HCT116 (cell line): ENCODE data around the gene CALML6. TPM values are rescaled to one million over a fixed set of nuclear protein-coding genes. Genes with fewer than 3 reads are reported as not detected.

Experiments used
- ATAC-seq: fragments of 200-7000 bp; cut with Tn5 transposase; 2 replicates; pipeline ENCODE4 v1.9.1; 2020; ENCODE audit warnings: mild to moderate bottlenecking, moderate library complexity
- BruUV-seq: library from RNA; stranded (reverse); fragments of 400-500 nt; replicated peaks from 2 replicates; lab custom pipeline; 2021; lab: Mats Ljungman, UMichigan
- CTCF ChIA-PET: fragments of 300-600 bp; sonication (Branson Sonifier 250); formaldehyde crosslinking; loops from one replicate; lab custom pipeline; 2021; ENCODE audit warnings: antibody characterized with exemption; lab: Charles Lee
- POLR2A ChIA-PET: fragments of 300-600, 350-600 bp; sonication (Branson Sonifier 250); formaldehyde crosslinking; loops from one replicate; lab custom pipeline; 2021; ENCODE audit warnings: antibody characterized with exemption; lab: Charles Lee
- RAD21 ChIA-PET, 2 experiments: fragments of 300-600 bp; sonication (Branson Sonifier 250); formaldehyde crosslinking; loops; one replicate each; lab custom pipeline; 2023; ENCODE audit warnings: low total read pairs in 2 of 2; ENCODE audit not compliant: uncharacterized antibody in 2 of 2, unreplicated experiment in 2 of 2, low non-redundant PET in 1 of 2; lab: Charles Lee
- DNase-seq: peaks from one replicate; pipeline ENCODE4 v3.0.0-alpha.2; 2010; ENCODE audit warnings: low read depth, low spot score
- H2AFZ ChIP-seq: fragments of 200-600 bp; shearing (Covaris generic), sonication (generic); 2 replicates; pipeline ENCODE4 v1.6.1; 2017; ENCODE audit warnings: low read depth, mixed run types, mixed read lengths, antibody characterized with exemption, low read length; ENCODE audit not compliant: poor library complexity, severe bottlenecking
- H3K27ac ChIP-seq: 2 replicates; pipeline ENCODE4 v1.5.1; 2012; ENCODE audit warnings: low read depth, low read length
- H3K27me3 ChIP-seq: fragments of 200-600 bp; sonication (generic); 2 replicates; pipeline ENCODE4 v1.6.1; 2016; ENCODE audit warnings: mixed run types, low read length, mixed read lengths; ENCODE audit not compliant: insufficient read depth
- H3K36me3 ChIP-seq, 2 experiments: fragments of 200-500 bp in 1 of 2; fragments of 200-600 bp in 1 of 2; sonication (Bioruptor generic) in 1 of 2; sonication (generic) in 1 of 2; 2 replicates each; pipeline versions ENCODE4 v1.5.1 to v1.6.1; 2014 to 2016; ENCODE audit warnings: low read length in 2 of 2, inconsistent platforms in 1 of 2, mixed read lengths in 1 of 2, mixed run types in 1 of 2; ENCODE audit not compliant: insufficient read depth in 2 of 2, control insufficient read depth in 1 of 2
- H3K4me1 ChIP-seq, 2 experiments: fragments of 200-600 bp in 1 of 2; sonication (generic) in 1 of 2; 2 replicates each; pipeline versions ENCODE4 v1.5.1 to v1.6.1; 2012 to 2017; ENCODE audit warnings: low read length in 2 of 2, inconsistent platforms in 1 of 2, mild to moderate bottlenecking in 1 of 2, mixed read lengths in 1 of 2, mixed run types in 1 of 2, moderate library complexity in 1 of 2; ENCODE audit not compliant: insufficient read depth in 2 of 2, control insufficient read depth in 1 of 2
- H3K4me2 ChIP-seq: fragments of 200-600 bp; sonication (generic); 2 replicates; pipeline ENCODE4 v1.6.1; 2017; ENCODE audit warnings: mixed run types, low read length, mixed read lengths
- H3K4me3 ChIP-seq, 2 experiments: fragments of 200-600 bp in 1 of 2; sonication (generic) in 1 of 2; replicated peaks in 1 of 2; 2 replicates each; pipeline ENCODE4 v1.5.1; 2011 to 2016; ENCODE audit warnings: low read length in 2 of 2, control low read depth in 1 of 2, low read depth in 1 of 2, mild to moderate bottlenecking in 1 of 2, mixed read lengths in 1 of 2, mixed run types in 1 of 2
- H3K79me2 ChIP-seq: fragments of 200-600 bp; sonication (generic); 2 replicates; pipeline ENCODE4 v1.6.1; 2017; ENCODE audit warnings: mild to moderate bottlenecking, mixed run types, low read length, moderate library complexity, mixed read lengths; ENCODE audit not compliant: insufficient read depth
- H3K9ac ChIP-seq: fragments of 200-600 bp; sonication (generic); 2 replicates; pipeline ENCODE4 v1.6.1; 2016; ENCODE audit warnings: low read length, mixed read lengths
- H3K9me2 ChIP-seq: fragments of 200-600 bp; sonication (generic), shearing (Covaris generic); 2 replicates; pipeline ENCODE4 v1.6.1; 2017; ENCODE audit warnings: mixed run types, mild to moderate bottlenecking, moderate library complexity; ENCODE audit not compliant: insufficient read depth
- H3K9me3 ChIP-seq, 2 experiments: fragments of 200-500 bp in 1 of 2; fragments of 200-600 bp in 1 of 2; sonication (Bioruptor generic) in 1 of 2; sonication (generic) in 1 of 2; 2 replicates each; pipeline ENCODE4 v1.6.1; 2014 to 2017; ENCODE audit warnings: low read length in 2 of 2, mixed read lengths in 2 of 2, inconsistent platforms in 1 of 2, low read depth in 1 of 2, mild to moderate bottlenecking in 1 of 2, mixed run types in 1 of 2, moderate library complexity in 1 of 2; ENCODE audit not compliant: control insufficient read depth in 1 of 2, insufficient read depth in 1 of 2
- H4K20me1 ChIP-seq: fragments of 200-600 bp; sonication (generic), shearing (Covaris generic); 2 replicates; pipeline ENCODE4 v1.6.1; 2017; ENCODE audit warnings: mixed run types, mild to moderate bottlenecking, moderate library complexity; ENCODE audit not compliant: insufficient read depth
- CTCF ChIP-seq, 3 experiments: fragments of 200-600 bp in 1 of 3; sonication (generic) in 1 of 3; IDR thresholded peaks in 2 of 3; conservative IDR thresholded peaks in 1 of 3; 2 replicates each; pipeline ENCODE4 v1.5.1; 2012 to 2017; ENCODE audit warnings: low read depth in 2 of 3, low read length in 2 of 3, antibody characterized with exemption in 1 of 3, borderline replicate concordance in 1 of 3, control low read depth in 1 of 3, mild to moderate bottlenecking in 1 of 3, mixed read lengths in 1 of 3, mixed run types in 1 of 3, moderate library complexity in 1 of 3; ENCODE audit not compliant: insufficient read depth in 1 of 3
- EGR1 ChIP-seq: IDR thresholded peaks from 2 replicates; pipeline ENCODE4 v1.6.1; 2012; ENCODE audit warnings: low read depth
- JUND ChIP-seq: IDR thresholded peaks from 2 replicates; pipeline ENCODE4 v1.6.1; 2012
- POLR2AphosphoS5 ChIP-seq: IDR thresholded peaks from 2 replicates; pipeline ENCODE4 v1.6.1; 2011; ENCODE audit warnings: mild to moderate bottlenecking, low read depth, low read length, moderate library complexity
- RAD21 ChIP-seq: IDR thresholded peaks from 2 replicates; pipeline ENCODE4 v1.6.1; 2012; ENCODE audit warnings: low read depth, mild to moderate bottlenecking
- REST ChIP-seq: IDR thresholded peaks from 2 replicates; pipeline ENCODE4 v1.6.1; 2012; ENCODE audit warnings: low read depth
- SP1 ChIP-seq: IDR thresholded peaks from 2 replicates; pipeline ENCODE4 v1.6.1; 2012; ENCODE audit warnings: low read depth
- YY1 ChIP-seq: IDR thresholded peaks from 2 replicates; pipeline ENCODE4 v1.6.1; 2011; ENCODE audit warnings: low read length, low read depth, moderate library complexity, mild to moderate bottlenecking; ENCODE audit not compliant: insufficient replicate concordance; ENCODE audit errors: extremely low read depth
- intact Hi-C: fragments of 100-400 bp; cut with micrococcal nuclease; formaldehyde crosslinking; loops from 2 replicates; pipeline ENCODE4 v1.10.0; 2022
- total RNA-seq: library from RNA; stranded (reverse); gene quantifications from one replicate; pipeline ENCODE4 v1.2.1, GENCODE V29; 2021; ENCODE audit not compliant: unreplicated experiment
- TF ChIP-seq, protein P1 (sequence below): IDR thresholded peaks from 2 replicates; pipeline ENCODE4 v1.6.1; 2012

The CALML6 gene
- total RNA-seq, 1 experiment from 2014 or later: 2.3 TPM

DNA sequence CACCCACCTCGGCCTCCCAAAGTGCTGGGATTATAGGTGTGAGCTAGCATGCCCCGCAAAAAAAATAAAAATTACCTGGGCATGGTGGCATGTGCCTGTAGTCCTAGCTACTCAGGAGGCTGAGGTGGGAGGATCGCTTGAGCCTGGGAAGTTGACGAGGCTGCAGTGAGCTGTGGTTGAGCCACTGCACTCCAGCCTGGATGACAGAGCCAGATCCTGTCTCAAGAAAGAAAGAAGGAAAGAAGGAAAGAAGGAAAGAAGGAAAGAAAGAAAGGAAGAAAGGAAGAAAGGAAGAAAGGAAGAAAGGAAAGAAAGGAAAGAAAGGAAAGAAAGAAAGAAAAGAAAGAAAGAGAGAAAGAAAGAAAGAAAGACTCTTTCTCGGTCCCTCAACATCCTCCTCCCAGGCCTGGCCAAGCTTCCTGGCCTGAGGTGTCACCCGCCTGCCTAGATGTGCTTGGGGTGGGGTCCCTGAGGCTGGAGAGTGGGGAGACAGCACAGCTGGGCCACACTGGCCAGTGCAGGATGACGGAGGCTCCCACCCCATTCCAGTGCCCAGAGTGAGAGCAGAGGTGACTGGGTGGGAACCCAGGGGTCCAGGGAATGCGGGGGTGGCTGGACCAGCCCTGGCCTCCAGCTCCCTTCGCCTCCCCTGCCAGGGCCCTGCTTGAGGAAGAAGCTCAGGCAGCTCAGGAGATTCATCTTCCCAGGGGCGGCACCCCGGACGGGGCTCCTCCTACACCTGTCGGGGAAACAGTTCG lies 14.0 kb upstream of the CALML6 start (continued):
- TF ChIP-seq CTCF (IDR thresholded peaks at IDR 0.05 in 2 of 3, conservative IDR thresholded peaks at IDR 0.05 in 1 of 3; ENCODE audit: borderline replicate concordance in 1 of 3, insufficient read depth in 1 of 3, low read depth in 2 of 3, low read length in 2 of 3) (no peak), YY1 (no peak)

DNA sequence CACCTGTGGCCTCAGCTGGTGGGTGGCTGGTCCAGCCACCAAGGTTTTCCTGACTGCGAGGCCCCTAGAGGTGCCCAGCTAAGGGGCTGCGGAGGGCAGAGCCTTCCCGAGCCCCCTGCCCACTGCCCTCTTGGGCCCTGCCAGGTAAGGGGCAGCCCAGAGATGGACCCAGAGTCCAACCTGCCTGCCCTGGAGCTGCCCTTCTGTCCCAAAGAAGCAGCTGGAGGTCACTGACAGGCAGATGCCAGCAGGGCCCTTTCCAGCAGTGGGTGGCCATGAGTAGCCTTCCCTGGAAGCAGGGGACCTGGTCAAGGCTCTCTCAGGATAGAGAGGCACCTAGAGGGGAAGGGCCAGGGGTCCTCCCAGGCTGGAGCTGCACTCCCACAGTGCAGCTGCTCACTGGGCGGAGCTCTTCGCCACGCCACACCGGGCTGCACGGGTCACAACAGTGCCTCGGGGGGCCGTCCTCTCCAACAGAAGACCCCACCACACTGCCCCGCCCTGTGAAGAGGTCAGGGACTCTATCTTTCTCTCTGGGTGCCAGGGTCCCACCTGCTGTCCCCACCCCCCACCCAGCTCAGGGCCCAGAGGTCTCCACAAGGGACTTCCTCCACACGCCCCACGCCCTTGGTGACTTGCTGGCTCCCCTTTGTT lies 13.3 kb upstream of the CALML6 start:
- RAD21 ChIA-PET: no interaction called here
- H3K9ac ChIP-seq: no peak overlapping the region

More for the DNA sequence above, 13.3 kb upstream of the CALML6 start:
- no peak for ATAC-seq
- H3K27ac ChIP-seq: no peak overlapping the region; the same call in 1 of the 2 replicates
- H2AFZ ChIP-seq: no peak overlapping the region
- DNase-seq: no peak
- intact Hi-C loops: no loop called here
- H3K27me3 ChIP-seq: no peaks in the 10 kb centered on the region
- H4K20me1 ChIP-seq: no peaks in the 10 kb centered on the region
- no peaks in the 10 kb centered on the region for H3K9me3 ChIP-seq
- ChIA-PET CTCF (interaction anchor here (1.5 kb wide), 1 partner anchor 113 kb away, joined by 4 read pairs; no protein-coding TSS in a partner anchor), POLR2A (no interaction called here)
- BruUV-seq: no TSS peak
- no peak for TF ChIP-seq EGR1
- TF ChIP-seq REST: no peak
- TF ChIP-seq YY1: no peak
- no peak for TF ChIP-seq SP1
- TF ChIP-seq, protein P1, sequence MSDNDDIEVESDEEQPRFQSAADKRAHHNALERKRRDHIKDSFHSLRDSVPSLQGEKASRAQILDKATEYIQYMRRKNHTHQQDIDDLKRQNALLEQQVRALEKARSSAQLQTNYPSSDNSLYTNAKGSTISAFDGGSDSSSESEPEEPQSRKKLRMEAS: no peak
- no peak for TF ChIP-seq JUND
- TF ChIP-seq RAD21: no peak
- no peak for TF ChIP-seq POLR2AphosphoS5
- no peak overlapping the region for H3K4me2 ChIP-seq
- H3K79me2 ChIP-seq: no peaks in the 10 kb centered on the region
- H3K9me2 ChIP-seq: no peaks in the 10 kb centered on the region
- no peaks in the 10 kb centered on the region for H3K36me3 ChIP-seq
- peaks cover 9 to 20% of the 10 kb centered on the region in 2 experiments; a peak in 3 of 4 replicates for H3K4me1 ChIP-seq
- H3K4me3 ChIP-seq: no peak overlapping the region
